Upper lobe of right lung (tissue), 1 donor: Measurements from ENCODE around the gene EPN2. TPM values are rescaled to one million over a fixed set of nuclear protein-coding genes. Genes with fewer than 3 reads are reported as not detected.
A peak's percentile ranks its signal among the peaks of the same experiment; 100 is the strongest.
"Not testable (repeated sequence)": the region's sequence is repeated elsewhere in the genome, so short reads cannot be mapped to it uniquely, and the experiment has no call there.

ENCODE experiments used
- ATAC-seq: fragments of 200-7000 bp; cut with Tn5 transposase; one replicate; pipeline ENCODE4 v1.9.1; 2020; ENCODE audit warnings: mild to moderate bottlenecking, moderate library complexity
- DNase-seq: peaks from one replicate; pipeline ENCODE4 v3.0.0-alpha.2; 2020
- H3K27ac ChIP-seq: fragments of 200-600 bp; one replicate; pipeline ENCODE4 v1.8.0; 2022
- H3K27me3 ChIP-seq: fragments of 200-600 bp; one replicate; pipeline ENCODE4 v1.8.0; 2022; ENCODE audit warnings: mild to moderate bottlenecking
- H3K36me3 ChIP-seq: fragments of 200-600 bp; one replicate; pipeline ENCODE4 v1.8.0; 2022
- H3K4me1 ChIP-seq: fragments of 200-600 bp; one replicate; pipeline ENCODE4 v1.8.0; 2022
- H3K4me3 ChIP-seq: fragments of 200-600 bp; one replicate; pipeline ENCODE4 v1.8.0; 2022; ENCODE audit warnings: mild to moderate bottlenecking
- H3K9me3 ChIP-seq: fragments of 200-600 bp; one replicate; pipeline ENCODE4 v1.8.0; 2022
- intact Hi-C: fragments of 100-400 bp; cut with DNase I; formaldehyde crosslinking; loops from one replicate; pipeline ENCODE4 v1.11.0; 2022
- total RNA-seq: library from RNA; stranded (reverse); fragmentation: NEBNext Ultra II Directional; extraction: Animal tissue kit (Norgen Biotek cat#: 25700); gene quantifications from one replicate; pipeline ENCODE4 v1.2.1, GENCODE V29; 2021
- TF ChIP-seq, protein P1 (sequence below): fragments of 200-600 bp; IDR thresholded peaks from one replicate; pipeline ENCODE4 v1.8.0; 2022; ENCODE audit warnings: antibody characterized with exemption
- donor health status: DM: no; HTN: yes; CAD: no; lungs with severe emphysema.

Gene EPN2
- total RNA-seq, 1 donor from 2014 or later, result 54.5 TPM

DNA sequence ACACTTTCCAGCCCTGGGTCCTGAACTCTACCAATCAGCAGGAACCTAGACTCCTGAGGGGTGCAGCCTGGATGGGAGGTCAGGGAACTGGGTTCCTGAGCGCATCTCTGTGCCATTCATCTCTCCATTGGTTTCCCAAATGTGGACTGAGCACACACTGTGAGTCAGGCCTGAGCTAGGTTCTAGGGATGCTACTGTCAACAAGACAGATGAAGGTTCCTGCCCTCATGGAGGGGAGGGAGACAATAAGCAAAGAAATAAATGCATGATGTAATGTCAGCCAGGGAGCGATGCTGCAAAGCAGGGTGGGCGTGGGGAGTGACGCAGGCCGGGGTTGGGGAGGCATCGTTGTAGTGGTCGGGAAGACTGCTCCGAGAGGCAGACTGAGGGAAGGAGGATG lies 17.0 kb upstream of the EPN2 start:
- ATAC-seq, intact Hi-C loops, DNase-seq, H3K4me3 ChIP-seq, H3K27me3 ChIP-seq, H3K27ac ChIP-seq, H3K4me1 ChIP-seq, H3K36me3 ChIP-seq, H3K9me3 ChIP-seq: not testable (repeated sequence)

DNA sequence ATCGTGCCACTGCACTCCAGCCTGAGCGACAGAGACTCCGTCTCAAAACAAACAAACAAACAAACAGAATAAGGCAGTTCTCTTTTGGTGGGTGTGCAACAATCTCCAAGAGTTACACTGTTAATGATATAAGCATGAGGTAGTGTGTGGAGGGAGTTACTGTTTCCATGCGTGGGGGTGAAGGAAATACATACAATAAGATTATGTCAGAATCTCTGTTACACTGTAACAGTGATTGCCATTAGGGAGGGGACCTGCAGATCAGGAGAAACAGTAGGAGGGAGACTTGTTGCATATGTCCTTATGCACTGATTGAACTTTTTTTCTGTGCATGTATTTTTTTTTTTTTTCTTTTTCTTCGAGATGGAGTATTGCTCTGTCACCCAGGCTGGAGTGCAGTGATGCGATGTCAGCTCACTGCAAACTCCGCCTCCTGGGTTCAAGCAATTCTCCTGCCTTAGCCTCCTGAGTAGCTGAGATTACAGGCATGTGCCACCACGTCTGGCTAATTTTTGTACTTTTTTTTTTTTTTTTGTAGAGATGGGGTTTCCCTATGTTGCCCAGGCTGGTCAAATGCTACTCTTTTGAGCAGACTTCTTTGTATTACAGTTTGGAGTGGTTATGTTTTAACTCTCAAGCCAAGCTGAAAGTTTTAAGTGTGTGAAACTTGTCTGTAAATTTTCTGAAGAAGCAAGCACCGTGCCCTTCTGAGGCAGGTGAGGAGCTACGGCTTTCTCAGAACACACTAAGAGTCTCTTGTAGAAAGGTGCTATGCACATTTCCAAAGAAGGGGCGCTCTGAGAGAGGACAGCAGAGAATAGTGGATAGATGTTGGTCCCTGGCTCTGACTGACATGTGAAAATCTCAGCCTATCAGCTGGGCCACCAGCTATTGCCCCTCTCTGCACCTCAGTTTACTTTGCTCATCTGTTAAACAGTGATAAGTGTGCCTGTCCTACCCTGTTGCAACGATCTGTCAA lies 10.3 kb upstream of the EPN2 start:
- H3K27me3 ChIP-seq, H3K36me3 ChIP-seq, H3K4me3 ChIP-seq, H3K4me1 ChIP-seq, H3K9me3 ChIP-seq, intact Hi-C loops, H3K27ac ChIP-seq, DNase-seq: not testable (repeated sequence)
- peak; percentile 42 for ATAC-seq

DNA sequence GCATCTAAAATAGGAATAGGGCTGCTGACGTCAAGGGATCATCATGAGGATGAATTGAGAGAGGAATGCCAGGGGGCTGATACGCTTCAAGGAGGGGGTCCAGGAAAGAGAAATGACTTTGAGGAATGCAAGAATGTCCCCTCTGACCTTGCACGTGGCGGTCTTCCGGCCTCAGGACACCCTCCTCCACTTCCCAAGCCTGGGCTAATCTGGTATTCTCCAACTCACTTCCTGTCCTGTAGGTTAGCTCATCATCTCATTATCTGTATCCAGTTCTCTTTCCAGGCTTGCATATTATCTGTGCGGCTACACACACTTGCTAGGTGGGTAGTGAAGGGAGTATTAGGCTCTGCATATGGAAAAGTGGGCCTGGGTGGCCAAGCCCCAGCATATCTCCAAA lies 2.5 kb upstream of the EPN2 start:
- intact Hi-C loops, H3K9me3 ChIP-seq, H3K27me3 ChIP-seq, H3K36me3 ChIP-seq, ATAC-seq, H3K4me3 ChIP-seq, H3K27ac ChIP-seq: not testable (repeated sequence)
- DNase-seq, result peak; percentile 27
- H3K4me1 ChIP-seq, result peaks cover 11% of the 10 kb centered on the region

DNA sequence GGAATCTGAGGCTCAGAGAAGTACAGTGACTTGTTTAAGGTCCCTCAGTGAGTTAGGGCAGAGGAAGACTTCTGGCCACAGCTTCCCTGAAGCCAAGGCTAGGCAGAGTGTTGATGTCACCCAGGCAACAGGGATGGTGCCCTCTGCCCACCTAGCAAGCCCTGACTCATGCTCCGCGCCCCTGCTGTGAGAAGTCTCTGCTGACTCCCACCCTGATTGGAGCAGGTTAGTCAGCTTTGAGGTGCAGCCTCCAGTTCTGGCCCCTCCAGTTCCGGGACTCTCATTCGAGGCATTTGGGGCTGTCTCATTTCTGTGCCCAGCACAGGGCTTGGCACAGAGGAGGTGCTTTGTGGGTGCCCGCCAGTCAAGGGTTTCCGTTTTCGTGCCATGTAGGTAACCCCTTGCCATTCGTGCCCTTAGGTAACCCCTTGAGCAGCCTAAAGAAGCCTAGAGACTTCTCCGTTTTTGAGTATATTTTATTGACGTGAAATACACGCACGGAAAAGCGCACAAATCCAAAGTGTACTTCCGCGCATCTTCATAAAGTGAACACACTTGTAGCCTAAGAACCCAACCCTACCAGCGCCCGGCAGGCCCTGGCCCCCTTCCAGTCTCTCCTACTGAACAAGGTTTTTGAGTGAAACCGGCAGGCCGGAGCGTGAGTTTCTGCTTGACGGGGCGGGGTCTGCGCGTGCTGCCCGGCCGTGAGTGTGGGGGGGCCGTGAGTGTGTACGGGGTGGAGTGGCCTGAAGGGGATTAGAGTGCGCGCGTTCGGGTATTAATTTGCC lies 621 bp upstream of the EPN2 start:
- H3K36me3 ChIP-seq, DNase-seq, H3K27me3 ChIP-seq, H3K9me3 ChIP-seq, intact Hi-C loops, H3K4me3 ChIP-seq, H3K27ac ChIP-seq: not testable (repeated sequence)
- peak; percentile 85 for ATAC-seq
- peaks cover 21% of the 10 kb centered on the region for H3K4me1 ChIP-seq

DNA sequence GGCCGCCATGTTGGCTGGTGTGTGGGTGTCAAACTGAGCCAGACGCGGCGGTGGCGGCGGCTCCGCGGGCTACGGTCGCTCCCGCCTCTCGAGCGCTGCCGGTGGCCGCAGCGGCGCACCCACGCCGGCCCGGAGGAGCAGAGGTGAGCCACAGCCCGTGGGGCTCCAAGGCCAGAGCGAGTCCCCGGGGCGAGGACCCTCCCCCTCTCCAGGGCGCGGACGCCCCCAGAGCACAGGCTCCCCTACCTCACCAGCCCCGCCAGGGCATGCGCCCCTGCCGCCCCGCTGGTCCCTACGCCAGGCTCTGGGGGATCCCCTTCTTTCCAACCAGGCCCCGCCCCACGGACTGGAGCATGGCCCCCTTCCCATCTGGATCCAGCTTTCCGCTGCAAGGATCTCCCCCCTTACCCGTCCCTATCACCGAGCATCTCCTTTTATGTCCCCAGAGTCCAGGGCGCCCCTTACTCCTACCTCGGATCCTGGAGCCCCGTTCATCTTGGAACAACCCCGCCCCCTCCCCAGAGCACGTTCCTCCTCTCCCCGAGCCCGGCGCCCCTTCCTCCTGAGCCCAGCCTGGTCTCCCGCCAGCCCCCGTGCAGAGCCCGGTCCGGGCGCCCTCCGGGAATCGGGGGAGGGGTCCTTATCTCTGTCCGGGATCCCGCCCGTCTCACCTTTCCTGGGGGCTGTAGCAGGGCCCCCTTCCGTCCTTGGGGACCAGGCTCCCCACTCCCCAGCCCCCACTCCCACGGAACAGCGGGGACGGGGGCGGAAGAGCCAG lies 412 bp downstream of the EPN2 start:
- Histone ChIP-seq H3K4me1 (peaks cover 30% of the 10 kb centered on the region), H3K27ac (peak overlapping the region; percentile 82), H3K9me3 (no peaks in the 10 kb centered on the region), H3K36me3 (no peaks in the 10 kb centered on the region), H3K27me3 (no peaks in the 10 kb centered on the region), H3K4me3 (peak overlapping the region; percentile 95)
- peak; percentile 68 for DNase-seq
- intact Hi-C loops, result no loop called here
- TF ChIP-seq, protein P1, sequence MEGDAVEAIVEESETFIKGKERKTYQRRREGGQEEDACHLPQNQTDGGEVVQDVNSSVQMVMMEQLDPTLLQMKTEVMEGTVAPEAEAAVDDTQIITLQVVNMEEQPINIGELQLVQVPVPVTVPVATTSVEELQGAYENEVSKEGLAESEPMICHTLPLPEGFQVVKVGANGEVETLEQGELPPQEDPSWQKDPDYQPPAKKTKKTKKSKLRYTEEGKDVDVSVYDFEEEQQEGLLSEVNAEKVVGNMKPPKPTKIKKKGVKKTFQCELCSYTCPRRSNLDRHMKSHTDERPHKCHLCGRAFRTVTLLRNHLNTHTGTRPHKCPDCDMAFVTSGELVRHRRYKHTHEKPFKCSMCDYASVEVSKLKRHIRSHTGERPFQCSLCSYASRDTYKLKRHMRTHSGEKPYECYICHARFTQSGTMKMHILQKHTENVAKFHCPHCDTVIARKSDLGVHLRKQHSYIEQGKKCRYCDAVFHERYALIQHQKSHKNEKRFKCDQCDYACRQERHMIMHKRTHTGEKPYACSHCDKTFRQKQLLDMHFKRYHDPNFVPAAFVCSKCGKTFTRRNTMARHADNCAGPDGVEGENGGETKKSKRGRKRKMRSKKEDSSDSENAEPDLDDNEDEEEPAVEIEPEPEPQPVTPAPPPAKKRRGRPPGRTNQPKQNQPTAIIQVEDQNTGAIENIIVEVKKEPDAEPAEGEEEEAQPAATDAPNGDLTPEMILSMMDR, result peak; percentile 35
- ATAC-seq, result peak; percentile 20

DNA sequence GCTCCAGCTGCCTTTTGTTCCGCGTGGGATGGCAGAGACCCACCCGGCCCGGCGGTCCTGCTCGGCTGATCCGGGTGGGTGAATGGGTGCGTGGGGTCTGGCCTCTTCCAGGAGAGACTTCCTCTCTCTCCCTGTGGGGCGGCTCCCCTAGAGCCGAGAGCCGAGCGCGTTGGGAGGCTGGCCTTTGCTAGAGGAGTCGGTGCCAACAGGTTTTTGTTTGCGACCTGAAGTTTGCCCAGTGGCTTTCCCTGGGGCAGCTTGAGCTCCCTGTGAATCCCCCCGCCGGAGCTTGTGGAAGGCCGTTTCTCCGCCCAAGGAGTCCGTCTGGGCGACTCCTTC lies 970 bp downstream of the EPN2 start:
- H3K9me3 ChIP-seq, result no peaks in the 10 kb centered on the region
- H3K36me3 ChIP-seq, result no peaks in the 10 kb centered on the region
- TF ChIP-seq, protein P1, result no peak
- peak overlapping the region; percentile 82 for H3K27ac ChIP-seq
- peaks cover 35% of the 10 kb centered on the region for H3K4me1 ChIP-seq
- peak; percentile 26 for ATAC-seq
- no peaks in the 10 kb centered on the region for H3K27me3 ChIP-seq
- peak overlapping the region; percentile 95 for H3K4me3 ChIP-seq
- intact Hi-C loops, result no loop called here
- peak; percentile 78 for DNase-seq

DNA sequence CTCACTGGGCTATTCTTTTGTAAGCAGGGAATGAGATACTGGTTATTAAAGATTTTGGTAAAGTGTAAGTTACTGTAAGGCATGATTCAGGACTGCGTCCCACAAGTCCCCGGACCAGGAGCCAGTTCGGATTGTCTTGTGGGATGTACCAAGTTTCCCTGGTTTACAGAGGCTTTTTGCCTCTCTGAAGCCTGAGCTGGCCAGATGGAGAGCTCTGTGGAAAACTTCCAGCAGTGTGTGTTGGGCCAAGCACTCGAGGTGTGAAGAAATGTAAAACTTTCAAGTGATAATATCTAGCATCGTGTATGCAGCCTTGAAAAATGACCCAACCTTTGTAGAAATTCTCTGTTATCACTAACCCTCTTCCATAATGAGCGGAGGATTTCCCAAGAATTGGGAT lies 2.4 kb downstream of the EPN2 start:
- Histone ChIP-seq H3K27ac (no peak overlapping the region), H3K27me3 (no peaks in the 10 kb centered on the region), H3K9me3 (no peaks in the 10 kb centered on the region), H3K4me3 (no peak overlapping the region), H3K36me3 (no peaks in the 10 kb centered on the region), H3K4me1 (peaks cover 35% of the 10 kb centered on the region)
- DNase-seq (peak; percentile 60), ATAC-seq (no peak)
- TF ChIP-seq, protein P1, result no peak
- intact Hi-C loops, result no loop called here
